Measurements from ENCODE around the gene KCNJ12.
"Not testable (repeated sequence)": the region's sequence is repeated elsewhere in the genome, so short reads cannot be mapped to it uniquely, and the experiment has no call there.

DNA sequence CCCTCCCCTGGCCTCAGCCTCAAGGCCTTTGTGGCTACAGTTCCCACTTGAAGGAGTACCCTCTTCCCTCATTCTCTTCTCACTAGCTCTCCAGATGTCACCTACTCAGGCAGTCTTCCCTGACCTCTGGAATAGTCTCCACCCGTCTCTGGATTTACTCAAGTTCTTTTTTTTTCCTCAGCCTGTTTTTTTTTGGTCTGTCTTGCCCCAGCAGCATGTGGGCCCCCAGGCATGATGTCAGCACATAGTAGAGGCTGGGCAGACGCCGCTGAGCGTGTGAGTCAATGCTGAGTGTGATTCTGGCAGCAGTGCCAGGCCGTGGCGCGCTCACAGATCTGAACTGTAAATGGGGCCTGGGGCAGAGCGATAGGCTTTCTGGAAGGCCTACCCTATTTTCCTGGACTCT is 26.0 kb downstream of the KCNJ12 start:
- TF ChIP-seq CBFB (CRISPR knock-in tag; IDR thresholded peaks at IDR 0.05; ENCODE audit: low read depth); TEAD4 (CRISPR knock-in tag; IDR thresholded peaks at IDR 0.05); JUN (CRISPR knock-in tag; IDR thresholded peaks at IDR 0.05); TEAD1 (CRISPR knock-in tag; IDR thresholded peaks at IDR 0.05); GABPB1 (CRISPR knock-in tag; IDR thresholded peaks at IDR 0.05); NR3C1 (CRISPR knock-in tag; conservative IDR thresholded peaks at IDR 0.05; ENCODE audit: low read depth); CREB1 (CRISPR knock-in tag; IDR thresholded peaks at IDR 0.05); ESRRA (CRISPR knock-in tag; IDR thresholded peaks at IDR 0.05; ENCODE audit: borderline replicate concordance); CREM (CRISPR knock-in tag; IDR thresholded peaks at IDR 0.05); ELF4 (CRISPR knock-in tag; IDR thresholded peaks at IDR 0.05; ENCODE audit: low read depth); NFYB (CRISPR knock-in tag; conservative IDR thresholded peaks at IDR 0.05; ENCODE audit: low read depth); CTCF (IDR thresholded peaks at IDR 0.05); NR2C2 (CRISPR knock-in tag; IDR thresholded peaks at IDR 0.05): not testable (repeated sequence)
- TF ChIP-seq, protein P1, sequence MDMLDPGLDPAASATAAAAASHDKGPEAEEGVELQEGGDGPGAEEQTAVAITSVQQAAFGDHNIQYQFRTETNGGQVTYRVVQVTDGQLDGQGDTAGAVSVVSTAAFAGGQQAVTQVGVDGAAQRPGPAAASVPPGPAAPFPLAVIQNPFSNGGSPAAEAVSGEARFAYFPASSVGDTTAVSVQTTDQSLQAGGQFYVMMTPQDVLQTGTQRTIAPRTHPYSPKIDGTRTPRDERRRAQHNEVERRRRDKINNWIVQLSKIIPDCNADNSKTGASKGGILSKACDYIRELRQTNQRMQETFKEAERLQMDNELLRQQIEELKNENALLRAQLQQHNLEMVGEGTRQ (CRISPR knock-in tag; IDR thresholded peaks at IDR 0.05) = not testable (repeated sequence)
